Prostate gland (tissue), 2 donors: ENCODE measurements around the gene ACSF3. TPM values are rescaled to one million over a fixed set of nuclear protein-coding genes. Genes with fewer than 3 reads are reported as not detected.

ENCODE experiments used
- DNase-seq: peaks from one replicate; pipeline ENCODE4 v3.0.0-alpha.2; 2019; ENCODE audit warnings: low spot score
- H3K27ac ChIP-seq, 2 donors: fragments of 200-600 bp; sonication (generic); 2 replicates each; pipeline ENCODE4 v1.5.1; 2017 to 2019
- H3K27me3 ChIP-seq: fragments of 200-600 bp; sonication (generic); replicated peaks from 2 replicates; pipeline ENCODE4 v1.5.1; 2019; ENCODE audit not compliant: insufficient read depth
- H3K36me3 ChIP-seq, 2 donors: fragments of 200-600 bp; sonication (generic); 1 replicate in 1 of 2; 2 replicates in 1 of 2; pipeline versions ENCODE4 v1.5.1 to v1.8.1; 2017 to 2019
- H3K4me1 ChIP-seq: fragments of 200-600 bp; sonication (generic); replicated peaks from 2 replicates; pipeline ENCODE4 v1.5.1; 2019
- H3K4me3 ChIP-seq, 2 donors: fragments of 200-600 bp; sonication (generic); 2 replicates each; pipeline ENCODE4 v1.5.1; 2017 to 2019
- H3K9me3 ChIP-seq: fragments of 200-600 bp; sonication (generic); 2 replicates; pipeline ENCODE4 v1.5.1; 2017
- POLR2A ChIP-seq: fragments of 450-650 bp; IDR thresholded peaks from one replicate; pipeline ENCODE4 v1.6.1; 2016; ENCODE audit warnings: antibody characterized with exemption, mild to moderate bottlenecking
- POLR2AphosphoS5 ChIP-seq: sonication (generic); formaldehyde crosslinking; IDR thresholded peaks from one replicate; pipeline ENCODE4 v1.6.1; 2017; ENCODE audit warnings: antibody characterized with exemption
- WGBS: methylation state at CpG from one replicate; pipeline ENCODE4 v1.1.5; 2018; 5-methylcytosine and 5-hydroxymethylcytosine counted together
- intact Hi-C: fragments of 100-400 bp; cut with DNase I; formaldehyde crosslinking; loops from one replicate; pipeline ENCODE4 v1.14.2; 2022
- total RNA-seq, 2 donors: library from RNA; depleted of rRNA; stranded (reverse); fragments of >200 nt; gene quantifications; one replicate each; pipeline ENCODE4 v1.1.0, GENCODE V29; 2016
- TF ChIP-seq, protein P1 (sequence below), 4 experiments: fragments of 200-600 bp in 2 of 4; fragments of 450-650 bp in 2 of 4; sonication (generic) in 2 of 4; IDR thresholded peaks; 1 replicate in 3 of 4; 2 replicates in 1 of 4; pipeline ENCODE4 v1.5.1; 2016 to 2019; ENCODE audit warnings: antibody characterized with exemption in 4 of 4, mild to moderate bottlenecking in 2 of 4, moderate library complexity in 2 of 4

Gene ACSF3
- total RNA-seq, 2 donors from 2014 or later: 42.1 to 80.5 TPM

- H3K27me3 ChIP-seq: peaks cover 8% of the 10 kb centered on the region
- H3K4me1 ChIP-seq: no peaks in the 10 kb centered on the region
- H3K36me3 ChIP-seq: no peaks in the 10 kb centered on the region
- 97% methylated on average over 4 of the region's 4 CpGs for whole genome bisulfite sequencing
- DNase-seq: no peak
- no peak overlapping the region for H3K4me3 ChIP-seq
- intact Hi-C loops: no loop called here
- no peak overlapping the region for H3K27ac ChIP-seq
- TF ChIP-seq, protein P1, sequence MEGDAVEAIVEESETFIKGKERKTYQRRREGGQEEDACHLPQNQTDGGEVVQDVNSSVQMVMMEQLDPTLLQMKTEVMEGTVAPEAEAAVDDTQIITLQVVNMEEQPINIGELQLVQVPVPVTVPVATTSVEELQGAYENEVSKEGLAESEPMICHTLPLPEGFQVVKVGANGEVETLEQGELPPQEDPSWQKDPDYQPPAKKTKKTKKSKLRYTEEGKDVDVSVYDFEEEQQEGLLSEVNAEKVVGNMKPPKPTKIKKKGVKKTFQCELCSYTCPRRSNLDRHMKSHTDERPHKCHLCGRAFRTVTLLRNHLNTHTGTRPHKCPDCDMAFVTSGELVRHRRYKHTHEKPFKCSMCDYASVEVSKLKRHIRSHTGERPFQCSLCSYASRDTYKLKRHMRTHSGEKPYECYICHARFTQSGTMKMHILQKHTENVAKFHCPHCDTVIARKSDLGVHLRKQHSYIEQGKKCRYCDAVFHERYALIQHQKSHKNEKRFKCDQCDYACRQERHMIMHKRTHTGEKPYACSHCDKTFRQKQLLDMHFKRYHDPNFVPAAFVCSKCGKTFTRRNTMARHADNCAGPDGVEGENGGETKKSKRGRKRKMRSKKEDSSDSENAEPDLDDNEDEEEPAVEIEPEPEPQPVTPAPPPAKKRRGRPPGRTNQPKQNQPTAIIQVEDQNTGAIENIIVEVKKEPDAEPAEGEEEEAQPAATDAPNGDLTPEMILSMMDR (IDR thresholded peaks at IDR 0.05): no peak
- TF ChIP-seq POLR2A (no peak), POLR2AphosphoS5 (no peak)
- no peaks in the 10 kb centered on the region for H3K9me3 ChIP-seq
Measured at GRCh38 chr16:89046491-89046890, 47.2 kb upstream of the ACSF3 start.

GRCh38 chr16:89047331-89048089 lies 46.1 kb upstream of the ACSF3 start:
- no peak overlapping the region for H3K27ac ChIP-seq
- H3K4me3 ChIP-seq: no peak overlapping the region
- H3K27me3 ChIP-seq: peaks cover 8% of the 10 kb centered on the region
- no peak for DNase-seq
- H3K9me3 ChIP-seq: no peaks in the 10 kb centered on the region
- intact Hi-C loops: no loop called here
- TF ChIP-seq POLR2A: no peak
- TF ChIP-seq, protein P1 (IDR thresholded peaks at IDR 0.05): no peak
- no peak for TF ChIP-seq POLR2AphosphoS5
- 51% methylated on average over 18 of the region's 27 CpGs for WGBS
- no peaks in the 10 kb centered on the region for H3K4me1 ChIP-seq
- H3K36me3 ChIP-seq: no peaks in the 10 kb centered on the region

DNA sequence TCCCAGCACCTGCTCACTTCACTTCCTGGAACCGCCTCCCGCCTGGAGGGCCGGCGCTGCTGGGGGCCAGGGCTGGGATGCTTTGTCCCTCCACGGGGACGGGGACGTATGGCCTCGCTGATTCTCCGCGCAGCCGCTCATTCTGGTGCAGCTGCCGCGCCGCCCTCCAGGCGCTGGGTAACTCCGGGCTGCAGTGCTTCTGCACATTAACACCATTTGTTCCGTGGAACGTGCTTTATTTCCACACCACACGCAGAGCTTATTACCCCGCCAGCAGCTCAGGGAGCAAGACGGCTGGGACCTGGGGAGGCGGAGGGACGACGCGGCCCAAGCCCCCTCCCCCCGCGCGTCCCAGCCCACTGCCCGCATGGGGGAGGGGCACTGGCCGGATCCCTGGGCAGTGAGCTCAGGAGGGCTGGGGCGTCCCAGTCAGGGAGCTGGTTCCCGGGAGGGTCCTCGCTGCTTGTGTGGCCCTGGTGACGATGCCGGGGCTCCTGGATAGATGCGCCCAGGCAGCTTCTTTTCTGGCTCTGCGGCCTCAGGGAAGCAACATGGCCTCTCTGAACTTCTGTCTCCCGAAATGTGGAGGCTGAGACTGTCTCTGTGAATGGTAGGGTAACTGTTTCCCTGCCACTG lies 45.4 kb upstream of the ACSF3 start:
- TF ChIP-seq, protein P1 (IDR thresholded peaks at IDR 0.05): no peak
- TF ChIP-seq POLR2AphosphoS5 (no peak), POLR2A (no peak)
- Histone ChIP-seq H3K9me3 (no peaks in the 10 kb centered on the region), H3K4me1 (no peaks in the 10 kb centered on the region), H3K27ac (no peak overlapping the region), H3K27me3 (peaks cover 8% of the 10 kb centered on the region), H3K4me3 (no peak overlapping the region), H3K36me3 (no peaks in the 10 kb centered on the region)
- intact Hi-C loops: no loop called here
- DNase-seq: no peak
- WGBS: 10% methylated on average over 38 of the region's 38 CpGs

GRCh38 chr16:89048871-89049422 lies 44.7 kb upstream of the ACSF3 start:
- Histone ChIP-seq H3K36me3 (no peaks in the 10 kb centered on the region), H3K4me3 (no peak overlapping the region), H3K4me1 (no peaks in the 10 kb centered on the region), H3K27me3 (peaks cover 4% of the 10 kb centered on the region), H3K9me3 (no peaks in the 10 kb centered on the region), H3K27ac (no peak overlapping the region)
- intact Hi-C loops: no loop called here
- 83% methylated on average over 24 of the region's 24 CpGs for WGBS
- no peak for DNase-seq
- TF ChIP-seq, protein P1 (IDR thresholded peaks at IDR 0.05): no peak
- TF ChIP-seq POLR2AphosphoS5 (no peak), POLR2A (no peak)
